Measurements from ENCODE around the gene ZBTB12. TPM values are rescaled to one million over a fixed set of nuclear protein-coding genes. Genes with fewer than 3 reads are reported as not detected.

Gene ZBTB12
- total and polyA plus RNA-seq, 4 donors, result 2.8 to 7.3 (median 5.2) TPM

GRCh38 chr6:31946370-31946885 lies 44.5 kb upstream of the ZBTB12 start:
- ATAC-seq (ENCODE audit: insufficient read depth, low FRiP score), result no peak
- 76 to 80% methylated on average over 11 of the region's 11 CpGs for WGBS, 2 donors
- Histone ChIP-seq H3K9ac (ENCODE audit: insufficient read depth in 1 of 2, low read length in 2 of 2) (no peak overlapping the region), H3K4me1 (ENCODE audit: control insufficient read depth in 5 of 5, insufficient read depth in 5 of 5, low read length in 5 of 5) (peaks cover 0 to 14% (median 0%) of the 10 kb centered on the region in 5 donors), H3K27ac (ENCODE audit: low read depth in 1 of 2, low read length in 1 of 2) (peak overlapping the region in 1 of 2 donors; percentile 89), H3K36me3 (ENCODE audit: control insufficient read depth in 4 of 4, insufficient read depth in 4 of 4, low read length in 4 of 4) (peaks cover 0 to 9% (median 0%) of the 10 kb centered on the region in 4 donors), H3K9me3 (ENCODE audit: control insufficient read depth in 4 of 4, insufficient read depth in 3 of 4, low read length in 3 of 4) (no peaks in the 10 kb centered on the region), H3K27me3 (ENCODE audit: control insufficient read depth in 3 of 3, insufficient read depth in 3 of 3, low read length in 2 of 3) (peaks cover 0 to 5% (median 0%) of the 10 kb centered on the region in 3 donors), H3K4me3 (no peak overlapping the region)
- peak in 1 of 3 donors; percentile 7 for DNase-seq
- TF ChIP-seq CTCF (IDR thresholded peaks at IDR 0.05; ENCODE audit: control extremely low read depth, extremely low read depth), result no peak

GRCh38 chr6:31945507-31946369 lies 43.9 kb upstream of the ZBTB12 start, which contains the start of gene CFB:
CFB (plus strand) TSS chr6:31946095; CDS start chr6:31946222, 127 bp downstream.
- peak within 1 kb of the TSS in 1 of 2 donors; percentile 89 for H3K27ac ChIP-seq (ENCODE audit: low read depth in 1 of 2, low read length in 1 of 2)
- ATAC-seq (ENCODE audit: insufficient read depth, low FRiP score), result peak; percentile 86
- 41 to 63% methylated on average over 11 of the region's 11 CpGs for WGBS, 2 donors
- H3K27me3 ChIP-seq (ENCODE audit: control insufficient read depth in 3 of 3, insufficient read depth in 3 of 3, low read length in 2 of 3), result peaks cover 0 to 5% (median 0%) of the 10 kb centered on the region in 3 donors
- no peak for TF ChIP-seq CTCF (IDR thresholded peaks at IDR 0.05; ENCODE audit: control extremely low read depth, extremely low read depth)
- peak; percentile 25 to 28 (median 28) for DNase-seq
- H3K9ac ChIP-seq (ENCODE audit: insufficient read depth in 1 of 2, low read length in 2 of 2), result no peak within 1 kb of the TSS
- H3K4me3 ChIP-seq, result no peak within 1 kb of the TSS
- H3K36me3 ChIP-seq (ENCODE audit: control insufficient read depth in 4 of 4, insufficient read depth in 4 of 4, low read length in 4 of 4), result peaks cover 0 to 4% (median 0%) of the 10 kb centered on the region in 4 donors
- peaks cover 0 to 14% (median 0%) of the 10 kb centered on the region in 5 donors for H3K4me1 ChIP-seq (ENCODE audit: control insufficient read depth in 5 of 5, insufficient read depth in 5 of 5, low read length in 5 of 5)
- H3K9me3 ChIP-seq (ENCODE audit: control insufficient read depth in 4 of 4, insufficient read depth in 3 of 4, low read length in 3 of 4), result no peaks in the 10 kb centered on the region

- Histone ChIP-seq H3K4me1 (ENCODE audit: control insufficient read depth in 5 of 5, insufficient read depth in 5 of 5, low read length in 5 of 5) (peaks cover 0 to 14% (median 0%) of the 10 kb centered on the region in 5 donors), H3K36me3 (ENCODE audit: control insufficient read depth in 4 of 4, insufficient read depth in 4 of 4, low read length in 4 of 4) (peaks cover 0 to 2% (median 0%) of the 10 kb centered on the region in 4 donors), H3K9me3 (ENCODE audit: control insufficient read depth in 4 of 4, insufficient read depth in 3 of 4, low read length in 3 of 4) (no peaks in the 10 kb centered on the region), H3K4me3 (no peak overlapping the region), H3K27ac (ENCODE audit: low read depth in 1 of 2, low read length in 1 of 2) (peak overlapping the region in 1 of 2 donors; percentile 89), H3K27me3 (ENCODE audit: control insufficient read depth in 3 of 3, insufficient read depth in 3 of 3, low read length in 2 of 3) (peaks cover 0 to 5% (median 0%) of the 10 kb centered on the region in 3 donors), H3K9ac (ENCODE audit: insufficient read depth in 1 of 2, low read length in 2 of 2) (no peak overlapping the region)
- ATAC-seq (ENCODE audit: insufficient read depth, low FRiP score) (no peak), DNase-seq (no peak)
- no peak for TF ChIP-seq CTCF (IDR thresholded peaks at IDR 0.05; ENCODE audit: control extremely low read depth, extremely low read depth)
- WGBS, 2 donors, result 76 to 85% methylated on average over 9 of the region's 9 CpGs
Observed at GRCh38 chr6:31945154-31945506, 43.2 kb upstream of the ZBTB12 start.

Data from lung (tissue), 12 donors.